WI38 (cell line): ENCODE data around the gene ITGAD.

Experiments used
- H3K4me3 ChIP-seq: 2 replicates; pipeline ENCODE4 v1.5.1; 2011; ENCODE audit warnings: low read depth, mild to moderate bottlenecking, control low read depth, low read length
- TF ChIP-seq, protein P1 (sequence below): IDR thresholded peaks from 2 replicates; pipeline ENCODE4 v1.5.1; 2012; ENCODE audit warnings: low read depth, mild to moderate bottlenecking, control low read depth, low read length

Gene ITGAD

DNA sequence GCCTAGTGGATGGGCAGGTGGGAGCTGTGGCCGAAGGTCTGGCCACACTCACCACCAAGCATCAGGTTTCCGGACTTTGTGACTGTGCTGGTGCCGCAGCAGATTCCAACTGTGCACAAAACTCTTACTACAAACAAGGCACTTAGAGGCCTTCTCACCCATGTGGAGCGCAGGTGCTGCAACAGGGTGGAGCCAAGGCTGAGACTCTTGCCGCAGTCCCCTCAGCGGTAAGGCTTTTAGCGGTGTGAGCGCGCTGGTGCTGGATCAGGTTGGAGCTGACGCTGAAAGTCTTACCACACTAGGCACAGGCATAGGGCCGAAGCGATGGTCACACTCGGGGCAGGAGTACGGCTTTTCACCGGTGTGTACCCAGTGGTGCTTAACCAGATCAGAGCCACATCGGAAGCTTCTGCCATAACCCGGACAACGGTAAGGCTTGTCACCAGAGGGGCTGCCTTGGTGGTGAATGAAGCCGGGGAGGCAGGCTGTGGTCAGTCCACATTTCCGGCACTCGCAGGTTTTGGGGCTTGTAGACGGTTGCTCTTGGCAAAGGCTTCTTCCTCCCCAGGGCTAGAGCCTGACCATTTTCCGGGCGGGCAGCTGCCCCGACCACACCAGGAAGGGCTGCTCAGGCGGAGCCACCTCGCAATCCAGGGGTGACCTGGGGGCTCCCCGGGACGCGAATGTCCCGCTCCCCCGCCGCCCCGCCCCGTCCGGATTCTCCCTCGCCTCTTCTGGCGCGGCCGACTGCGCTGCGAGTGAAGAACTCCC is 65.1 kb downstream of the ITGAD start:
- TF ChIP-seq, protein P1, sequence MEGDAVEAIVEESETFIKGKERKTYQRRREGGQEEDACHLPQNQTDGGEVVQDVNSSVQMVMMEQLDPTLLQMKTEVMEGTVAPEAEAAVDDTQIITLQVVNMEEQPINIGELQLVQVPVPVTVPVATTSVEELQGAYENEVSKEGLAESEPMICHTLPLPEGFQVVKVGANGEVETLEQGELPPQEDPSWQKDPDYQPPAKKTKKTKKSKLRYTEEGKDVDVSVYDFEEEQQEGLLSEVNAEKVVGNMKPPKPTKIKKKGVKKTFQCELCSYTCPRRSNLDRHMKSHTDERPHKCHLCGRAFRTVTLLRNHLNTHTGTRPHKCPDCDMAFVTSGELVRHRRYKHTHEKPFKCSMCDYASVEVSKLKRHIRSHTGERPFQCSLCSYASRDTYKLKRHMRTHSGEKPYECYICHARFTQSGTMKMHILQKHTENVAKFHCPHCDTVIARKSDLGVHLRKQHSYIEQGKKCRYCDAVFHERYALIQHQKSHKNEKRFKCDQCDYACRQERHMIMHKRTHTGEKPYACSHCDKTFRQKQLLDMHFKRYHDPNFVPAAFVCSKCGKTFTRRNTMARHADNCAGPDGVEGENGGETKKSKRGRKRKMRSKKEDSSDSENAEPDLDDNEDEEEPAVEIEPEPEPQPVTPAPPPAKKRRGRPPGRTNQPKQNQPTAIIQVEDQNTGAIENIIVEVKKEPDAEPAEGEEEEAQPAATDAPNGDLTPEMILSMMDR, result no peak
- H3K4me3 ChIP-seq, result peak overlapping the region; percentile 88

DNA sequence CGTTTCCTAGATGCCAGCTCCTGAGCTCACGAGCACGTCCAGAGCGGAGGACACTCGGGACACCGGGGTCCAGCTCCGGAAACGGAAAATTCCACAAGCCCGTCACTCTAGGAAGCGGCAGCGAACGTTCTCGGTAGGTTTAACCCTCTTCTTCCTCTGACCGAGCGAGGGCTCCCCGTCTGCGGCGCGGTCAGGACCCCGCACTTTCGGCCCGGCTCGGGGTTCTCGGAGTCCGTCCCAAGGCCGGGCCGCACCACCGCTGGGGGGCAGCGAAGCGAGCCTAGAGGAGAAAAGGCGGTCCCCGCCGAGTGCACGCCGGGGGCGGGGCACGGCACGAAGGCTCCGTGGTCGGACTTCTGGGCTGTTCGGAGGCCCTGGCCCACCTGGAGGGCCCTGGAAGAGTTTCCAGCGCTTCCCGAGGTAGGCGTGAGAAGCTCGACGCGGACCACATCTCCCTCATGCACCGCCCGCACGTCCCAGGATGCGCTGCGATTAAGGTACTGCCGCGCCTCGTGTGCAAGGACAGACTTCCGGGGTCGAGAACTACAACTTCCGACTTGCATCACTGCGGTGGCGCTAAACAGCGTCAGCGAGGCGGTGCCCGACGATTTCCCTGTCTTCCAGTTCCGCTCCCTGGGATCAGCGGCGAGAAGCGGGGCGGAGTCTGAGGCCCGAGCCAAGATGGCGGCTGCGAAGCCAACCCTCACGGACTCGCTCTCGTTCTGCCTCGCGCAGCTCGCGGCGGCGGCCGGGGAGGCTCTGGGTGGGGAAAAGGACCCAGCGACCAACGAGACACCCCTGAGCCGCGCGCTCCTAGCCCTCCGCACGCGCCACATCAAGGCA is 65.9 kb downstream of the ITGAD start, which contains the start of gene ARMC5:
Gene ARMC5 (plus strand): TSS at position 658 of the 843 bp plus-strand sequence. CDS start 24 bp downstream, at position 682.
- TF ChIP-seq, protein P1, result peak; percentile 40
- H3K4me3 ChIP-seq, result peak within 1 kb of the TSS; percentile 88

DNA sequence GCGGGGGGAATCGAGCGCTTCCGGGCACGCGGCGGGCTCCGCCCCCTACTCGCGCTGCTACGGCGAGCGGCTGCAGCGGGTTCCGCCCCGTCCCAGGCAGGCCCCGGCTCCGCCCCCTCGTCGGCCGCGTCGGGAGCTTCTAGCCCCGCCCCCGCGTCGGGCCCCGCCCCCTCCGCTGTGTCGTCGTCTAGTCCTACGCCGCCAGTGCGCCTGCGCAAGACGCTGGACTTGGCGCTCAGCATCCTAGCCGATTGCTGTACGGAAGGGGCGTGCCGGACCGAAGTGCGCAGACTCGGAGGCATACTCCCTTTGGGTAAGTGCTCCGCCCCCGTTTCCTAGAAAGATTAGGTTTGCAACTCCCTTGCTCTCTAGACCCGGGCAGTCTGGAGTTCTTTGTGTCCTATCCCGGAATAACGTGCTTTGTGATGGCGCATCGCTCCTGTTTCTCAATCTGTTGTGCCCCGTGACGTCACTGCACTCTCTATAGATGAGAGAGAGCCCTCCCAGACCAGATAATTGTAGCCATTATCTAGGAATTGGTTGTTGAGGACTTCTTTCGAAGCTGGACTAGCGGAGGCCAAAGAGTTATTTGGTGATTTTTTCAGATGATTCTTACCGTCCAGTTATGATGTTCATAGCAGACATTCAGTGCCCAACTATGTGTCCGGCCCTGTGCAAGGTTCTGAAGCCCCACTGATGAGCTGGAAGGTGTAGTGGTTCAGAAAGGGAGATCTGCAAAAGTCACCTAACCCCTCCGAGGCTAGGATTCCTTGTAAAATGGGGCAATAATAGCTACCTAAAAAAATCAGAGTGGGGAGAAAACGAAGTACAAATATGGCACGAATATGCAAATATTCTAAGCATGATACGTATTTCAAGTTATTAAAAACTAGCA is 66.8 kb downstream of the ITGAD start:
- TF ChIP-seq, protein P1, result no peak
- peak overlapping the region; percentile 88 for H3K4me3 ChIP-seq

DNA sequence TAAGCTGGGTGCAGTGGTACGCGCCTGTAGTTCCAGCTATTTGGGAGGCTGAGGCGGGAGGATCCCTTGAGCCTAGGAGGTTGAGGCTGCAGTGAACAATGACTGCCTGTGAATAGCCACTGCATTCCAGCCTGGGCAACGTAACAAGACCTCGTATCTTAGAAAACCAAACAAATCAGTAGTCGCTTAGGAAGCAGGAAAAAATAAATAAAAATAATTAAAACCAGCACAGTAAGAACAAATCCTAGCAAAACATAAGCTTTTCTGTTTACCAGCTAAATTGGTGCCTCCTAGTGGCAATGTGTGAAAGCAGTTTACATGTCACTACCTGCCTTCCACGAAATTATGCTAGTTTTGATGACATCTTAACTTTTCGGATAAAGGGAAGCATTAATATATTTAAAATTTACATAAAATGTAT is 67.5 kb downstream of the ITGAD start:
- TF ChIP-seq, protein P1, result peak; percentile 40; the same call in 1 of the 2 replicates
- peak overlapping the region; percentile 63 for H3K4me3 ChIP-seq

DNA sequence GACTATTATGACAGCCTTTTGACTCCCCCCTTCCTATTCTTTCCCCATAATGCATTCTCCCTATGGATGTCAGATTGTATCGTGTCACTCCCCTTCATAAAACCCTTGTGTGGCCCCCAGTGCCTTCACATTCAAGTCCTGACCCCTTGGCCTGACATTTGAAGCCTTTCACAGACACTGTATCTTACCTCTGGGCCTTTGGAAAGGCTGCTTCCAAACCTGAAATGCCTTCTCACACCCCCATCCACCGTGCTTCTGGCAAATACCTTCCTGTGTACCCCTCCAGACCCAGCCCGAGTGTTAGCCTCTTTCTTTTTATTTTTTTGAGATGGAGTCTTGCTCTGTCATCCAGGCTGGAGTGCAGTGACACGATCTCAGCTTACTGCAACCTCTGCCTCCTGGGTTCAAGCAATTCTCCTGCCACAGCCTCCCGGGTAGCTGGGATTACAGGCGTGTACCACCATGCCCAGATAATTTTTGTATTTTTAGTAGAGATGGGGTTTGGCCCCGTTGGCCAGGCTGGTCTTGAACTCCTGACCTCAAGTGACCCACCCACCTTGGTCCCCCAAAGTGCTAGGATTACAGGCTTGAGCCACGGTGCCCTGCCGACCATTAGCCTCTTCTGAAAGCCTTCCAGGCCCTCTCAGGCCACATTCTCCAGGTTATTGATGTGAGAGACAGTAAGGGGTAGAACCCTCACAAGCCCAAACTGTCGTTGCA is 68.2 kb downstream of the ITGAD start:
- H3K4me3 ChIP-seq, result no peak overlapping the region
- TF ChIP-seq, protein P1, result no peak
